ENCODE measurements around the gene ERF.
A peak's percentile ranks its signal among the peaks of the same experiment; 100 is the strongest.
"Not testable (repeated sequence)": the region's sequence is repeated elsewhere in the genome, so short reads cannot be mapped to it uniquely, and the experiment has no call there.

Gene ERF

GRCh38 chr19:42267644-42268141 is 12.8 kb upstream of the ERF start:
- peaks cover 31% of the 10 kb centered on the region for H3K4me1 Mint-ChIP-seq
- H3K4me3 Mint-ChIP-seq: no peak overlapping the region
- H3K36me3 Mint-ChIP-seq: peaks cover 10% of the 10 kb centered on the region
- CTCF ChIA-PET: interaction anchor here (0.6 kb wide), 1 partner anchor 87 kb away, joined by 3 read pairs; no protein-coding TSS in a partner anchor
- no peak overlapping the region for H3K27ac Mint-ChIP-seq
- no peaks in the 10 kb centered on the region for H3K9me3 Mint-ChIP-seq
- DNase-seq: no peak
- peaks cover 2% of the 10 kb centered on the region for H3K27me3 Mint-ChIP-seq

DNA sequence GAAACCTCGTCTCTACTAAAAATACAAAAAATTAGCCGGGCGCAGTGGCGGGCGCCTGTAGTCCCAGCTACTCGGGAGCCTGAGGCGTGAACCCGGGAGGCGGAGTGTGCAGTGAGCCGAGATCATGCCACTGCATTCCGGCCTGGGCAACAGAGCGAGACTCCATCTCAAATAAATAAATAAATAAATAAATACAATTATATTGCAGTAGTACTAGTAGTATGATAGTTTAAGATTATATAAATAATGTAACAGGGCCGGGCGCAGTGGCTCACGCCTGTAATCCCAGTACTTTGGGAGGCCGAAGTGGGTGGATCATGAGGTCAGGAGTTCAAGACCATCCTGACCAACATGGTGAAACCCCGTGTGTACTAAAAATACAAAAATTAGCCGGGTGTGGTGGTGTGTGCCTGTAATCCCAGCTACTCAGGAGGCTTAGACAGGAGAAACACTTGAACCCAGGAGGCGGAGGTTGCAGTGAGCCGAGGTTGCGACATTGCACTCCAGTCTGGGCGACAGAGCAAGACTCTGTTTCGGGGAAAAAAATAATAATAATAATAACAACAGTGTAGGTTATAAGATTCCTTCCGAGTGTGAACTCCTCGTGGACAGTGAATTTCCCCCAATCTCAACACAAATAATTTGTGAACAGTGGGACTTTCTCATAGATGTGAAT is 12.1 kb upstream of the ERF start:
- H3K4me1 Mint-ChIP-seq: peaks cover 31% of the 10 kb centered on the region
- H3K27ac Mint-ChIP-seq, CTCF ChIA-PET, H3K9me3 Mint-ChIP-seq, H3K36me3 Mint-ChIP-seq, H3K27me3 Mint-ChIP-seq, H3K4me3 Mint-ChIP-seq, DNase-seq: not testable (repeated sequence)

GRCh38 chr19:42266105-42266504 is 11.2 kb upstream of the ERF start:
- H3K27ac Mint-ChIP-seq, DNase-seq, CTCF ChIA-PET, H3K36me3 Mint-ChIP-seq, H3K9me3 Mint-ChIP-seq: not testable (repeated sequence)
- H3K27me3 Mint-ChIP-seq: peaks cover 16% of the 10 kb centered on the region
- H3K4me3 Mint-ChIP-seq: peak overlapping the region; percentile 13
- peaks cover 25% of the 10 kb centered on the region for H3K4me1 Mint-ChIP-seq

DNA sequence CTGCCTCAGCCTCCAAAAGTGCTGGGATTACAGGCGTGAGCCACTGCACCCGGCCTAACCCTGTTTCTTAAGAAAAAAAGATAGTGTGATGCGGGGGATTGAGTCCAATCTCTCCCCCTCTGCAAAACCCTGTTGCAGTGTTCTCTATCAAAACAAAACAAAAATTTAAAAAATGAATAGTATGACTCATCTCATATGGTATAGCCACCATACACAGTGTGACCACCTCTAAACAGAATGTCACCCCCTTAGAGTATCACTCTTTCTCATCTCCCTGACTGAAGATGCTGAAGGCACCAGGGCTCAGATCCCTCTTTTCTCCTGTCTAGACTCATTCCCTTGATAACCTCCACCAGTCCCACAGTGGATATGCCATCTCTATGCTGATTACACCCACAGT is 6.8 kb upstream of the ERF start:
- Mint-ChIP-seq H3K36me3 (no peaks in the 10 kb centered on the region), H3K27me3 (peaks cover 41% of the 10 kb centered on the region), H3K4me3 (no peak overlapping the region), H3K27ac (no peak overlapping the region), H3K9me3 (no peaks in the 10 kb centered on the region), H3K4me1 (peaks cover under 1% of the 10 kb centered on the region)
- no peak for DNase-seq
- CTCF ChIA-PET: interaction anchor here (1.0 kb wide), 1 partner anchor 129 kb away, joined by 3 read pairs; no protein-coding TSS in a partner anchor

DNA sequence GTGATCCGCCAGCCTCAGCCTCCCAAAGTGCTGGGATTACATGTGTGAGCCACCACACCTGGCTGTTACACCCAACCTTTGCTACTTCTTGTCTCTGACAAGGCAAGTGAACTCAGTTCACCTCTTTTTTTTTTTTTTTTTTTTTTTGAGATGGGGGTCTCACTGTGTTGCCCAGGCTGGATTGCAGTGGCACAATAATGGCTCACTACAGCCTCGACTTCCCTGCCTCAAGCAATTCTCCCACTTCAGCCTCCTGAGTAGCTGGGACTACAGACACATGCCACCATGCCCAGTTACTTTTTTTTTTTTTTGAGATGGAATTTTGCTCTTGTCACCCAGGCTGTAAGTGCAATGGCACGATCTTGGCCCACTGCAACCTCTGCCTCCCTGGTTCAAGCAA is 2.9 kb upstream of the ERF start:
- H3K27me3 Mint-ChIP-seq: peaks cover 55% of the 10 kb centered on the region
- peaks cover 12% of the 10 kb centered on the region for H3K4me1 Mint-ChIP-seq
- not testable (repeated sequence) for H3K4me3 Mint-ChIP-seq, H3K27ac Mint-ChIP-seq, H3K36me3 Mint-ChIP-seq, DNase-seq, H3K9me3 Mint-ChIP-seq
- CTCF ChIA-PET: interaction anchor here (1.9 kb wide), 1 partner anchor 22 kb away, joined by 4 read pairs; no protein-coding TSS in a partner anchor

GRCh38 chr19:42255766-42256745 is 1.1 kb upstream of the ERF start:
- CTCF ChIA-PET: interaction anchor here (1.1 to 1.4 kb wide), 3 partner anchors 22 to 40 kb away, joined by 3 to 4 read pairs (median 3); no protein-coding TSS in a partner anchor
- Mint-ChIP-seq H3K36me3 (peaks cover 8% of the 10 kb centered on the region), H3K9me3 (no peaks in the 10 kb centered on the region), H3K4me1 (peaks cover 28% of the 10 kb centered on the region), H3K4me3 (peak overlapping the region; percentile 77), H3K27me3 (peaks cover 40% of the 10 kb centered on the region), H3K27ac (peak overlapping the region; percentile 68)
- peak; percentile 41 for DNase-seq

DNA sequence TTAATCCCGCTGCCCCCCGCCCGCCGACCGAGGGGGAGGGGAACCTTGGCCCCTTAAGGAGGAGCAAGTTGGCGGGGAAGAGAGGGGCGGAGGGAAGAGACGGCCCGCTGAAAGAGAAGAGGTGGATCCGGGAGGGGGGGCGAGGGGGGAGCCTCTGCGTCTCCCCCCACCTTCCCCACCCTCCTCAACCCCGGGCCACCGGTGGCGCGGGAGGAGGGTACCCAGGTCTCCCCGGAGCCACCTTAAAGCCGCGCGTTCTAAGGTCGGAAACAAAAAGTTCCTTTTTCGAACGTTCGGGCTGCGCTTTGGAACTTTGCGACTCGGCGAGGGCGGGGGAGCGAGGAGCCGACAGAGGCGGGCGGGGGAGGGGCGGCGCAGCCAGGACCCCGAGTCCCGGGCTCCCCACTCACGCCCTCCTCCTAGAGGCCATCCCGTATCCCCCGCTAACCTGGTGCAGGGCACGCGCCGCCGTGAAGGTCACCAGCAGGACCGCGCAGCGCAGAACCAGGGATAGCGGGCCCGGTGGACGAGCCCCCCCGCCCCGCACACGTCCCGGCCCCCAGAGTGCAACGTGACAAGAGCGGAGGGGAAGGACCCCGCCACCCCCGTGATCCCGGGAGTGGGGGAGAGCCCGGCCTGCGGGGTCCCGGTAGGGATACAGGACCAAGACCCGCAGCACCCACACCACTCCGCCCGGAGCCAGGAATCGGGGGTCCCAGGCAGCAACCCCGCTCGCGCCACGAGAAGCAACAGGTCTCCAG is 659 bp downstream of the ERF start:
- peak overlapping the region; percentile 85 for H3K27ac Mint-ChIP-seq
- CTCF ChIA-PET: no interaction called here
- H3K4me1 Mint-ChIP-seq: peaks cover 41% of the 10 kb centered on the region
- H3K27me3 Mint-ChIP-seq: peaks cover 38% of the 10 kb centered on the region
- H3K4me3 Mint-ChIP-seq: peak overlapping the region; percentile 77
- DNase-seq: peak; percentile 87
- H3K9me3 Mint-ChIP-seq: no peaks in the 10 kb centered on the region
- H3K36me3 Mint-ChIP-seq: peaks cover 13% of the 10 kb centered on the region

GRCh38 chr19:42253245-42254088 is 1.5 kb downstream of the ERF start:
- CTCF ChIA-PET: no interaction called here

GRCh38 chr19:42252365-42253244 is 2.3 kb downstream of the ERF start:
- no peak for DNase-seq
- H3K4me3 Mint-ChIP-seq: peak overlapping the region; percentile 87
- CTCF ChIA-PET: interaction anchor here (1.6 to 3.3 kb wide), 2 partner anchors 10 to 27 kb away, joined by 4 to 18 read pairs; partner anchors contain the start of gene GSK3A
- H3K9me3 Mint-ChIP-seq: no peaks in the 10 kb centered on the region
- H3K27ac Mint-ChIP-seq: peak overlapping the region; percentile 94
- H3K4me1 Mint-ChIP-seq: peaks cover 41% of the 10 kb centered on the region
- H3K27me3 Mint-ChIP-seq: peaks cover 23% of the 10 kb centered on the region
- peaks cover 13% of the 10 kb centered on the region for H3K36me3 Mint-ChIP-seq

More at GRCh38 chr19:42253245-42254088, 1.5 kb downstream of the ERF start:
- peak overlapping the region; percentile 87 for H3K4me3 Mint-ChIP-seq
- no peaks in the 10 kb centered on the region for H3K9me3 Mint-ChIP-seq
- H3K4me1 Mint-ChIP-seq: peaks cover 41% of the 10 kb centered on the region
- H3K27ac Mint-ChIP-seq: peak overlapping the region; percentile 94
- peak; percentile 80 for DNase-seq
- peaks cover 13% of the 10 kb centered on the region for H3K36me3 Mint-ChIP-seq
- H3K27me3 Mint-ChIP-seq: peaks cover 32% of the 10 kb centered on the region

DNA sequence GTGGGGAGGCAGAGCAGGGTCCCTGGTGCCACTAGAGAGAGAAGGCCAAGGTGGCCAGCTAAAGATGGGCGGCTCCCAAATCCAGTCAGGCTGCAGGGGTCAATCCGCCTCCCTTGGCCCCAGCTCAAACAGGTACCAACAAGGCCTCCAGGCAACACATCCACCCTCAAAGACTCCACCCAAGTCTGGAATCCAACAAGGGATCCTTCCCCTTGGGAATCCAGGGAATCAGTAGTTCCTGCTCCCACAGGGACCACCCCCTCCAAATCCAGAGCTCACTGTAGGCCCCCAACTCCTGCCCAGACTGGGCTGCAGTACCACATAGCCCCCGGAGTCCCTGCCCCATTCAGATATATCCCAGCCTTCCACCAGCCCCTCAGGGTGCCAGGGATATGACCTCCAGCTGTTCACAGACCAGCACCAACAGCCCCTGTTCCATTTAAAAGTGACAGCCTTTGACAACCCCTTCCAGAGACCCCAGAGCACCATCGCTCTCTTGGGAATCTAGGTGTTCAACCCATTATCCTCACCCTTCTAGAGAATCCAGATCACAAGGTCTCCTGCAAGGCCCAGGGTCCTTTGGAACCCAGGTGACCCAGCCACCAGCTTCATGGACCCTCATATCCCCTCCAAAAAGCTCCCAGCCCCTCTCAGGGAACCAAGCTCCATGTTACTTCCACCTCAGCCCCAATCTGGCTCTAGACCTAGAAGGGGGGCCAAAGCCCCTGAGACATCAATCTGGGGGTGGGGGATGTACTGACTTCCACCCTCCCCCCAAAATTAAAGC is 3.2 kb downstream of the ERF start:
- CTCF ChIA-PET: interaction anchor here (0.9 to 3.3 kb wide), 4 partner anchors 9 to 45 kb away, joined by 3 to 18 read pairs (median 4); partner anchors contain the start of gene GSK3A
- H3K27ac Mint-ChIP-seq: peak overlapping the region; percentile 87
- DNase-seq: no peak
- H3K4me1 Mint-ChIP-seq: peaks cover 44% of the 10 kb centered on the region
- H3K36me3 Mint-ChIP-seq: peaks cover 13% of the 10 kb centered on the region
- peaks cover 15% of the 10 kb centered on the region for H3K27me3 Mint-ChIP-seq
- peak overlapping the region; percentile 87 for H3K4me3 Mint-ChIP-seq
- H3K9me3 Mint-ChIP-seq: no peaks in the 10 kb centered on the region

- H3K4me1 Mint-ChIP-seq: peaks cover 43% of the 10 kb centered on the region
- H3K4me3 Mint-ChIP-seq: peak overlapping the region; percentile 18
- H3K27me3 Mint-ChIP-seq: peaks cover 6% of the 10 kb centered on the region
- peak; percentile 39 for DNase-seq
- H3K36me3 Mint-ChIP-seq: peaks cover 14% of the 10 kb centered on the region
- H3K27ac Mint-ChIP-seq: peak overlapping the region; percentile 74
- CTCF ChIA-PET: interaction anchor here (0.9 to 3.3 kb wide), 6 partner anchors 8 to 140 kb away, joined by 3 to 18 read pairs (median 4); partner anchors contain the start of gene GSK3A
- no peaks in the 10 kb centered on the region for H3K9me3 Mint-ChIP-seq
These were observed 4.0 kb downstream of the ERF start for GRCh38 chr19:42250666-42251531.
